Activated CD4-positive, alpha-beta memory T cell treated with anti-CD3 and anti-CD28 coated beads, Interleukin-2, amount 10 ng/mL, durations not matched to agents 7 days and 5 days (primary cell): ENCODE data around the gene NUP37. TPM values are rescaled to one million over a fixed set of nuclear protein-coding genes. Genes with fewer than 3 reads are reported as not detected.

Source experiments
- CTCF ChIA-PET: fragments of 350-600 bp; sonication (Branson Sonifier 250); formaldehyde crosslinking; loops from one replicate; lab custom pipeline; 2021; ENCODE audit warnings: antibody characterized with exemption, inconsistent platforms; lab: Charles Lee
- POLR2A ChIA-PET: fragments of 350-600 bp; sonication (Branson Sonifier 250); formaldehyde crosslinking; loops from one replicate; lab custom pipeline; 2021; ENCODE audit warnings: antibody characterized with exemption; lab: Charles Lee
- DNase-seq: peaks from one replicate; pipeline ENCODE4 v3.0.0-alpha.2; 2020
- H3K27ac Mint-ChIP-seq: one replicate; pipeline ENCODE4 v1.8.0; 2021; ENCODE audit warnings: mild to moderate bottlenecking, mixed read lengths
- H3K27me3 Mint-ChIP-seq: one replicate; pipeline ENCODE4 v1.8.0; 2021; ENCODE audit warnings: mixed read lengths
- H3K36me3 Mint-ChIP-seq: one replicate; pipeline ENCODE4 v1.8.0; 2021; ENCODE audit warnings: low read depth, mixed read lengths
- H3K4me1 Mint-ChIP-seq: one replicate; pipeline ENCODE4 v1.8.0; 2021; ENCODE audit warnings: mixed read lengths
- H3K4me3 Mint-ChIP-seq: one replicate; pipeline ENCODE4 v1.8.0; 2021; ENCODE audit warnings: mild to moderate bottlenecking, mixed read lengths
- H3K9me3 Mint-ChIP-seq: one replicate; pipeline ENCODE4 v1.8.0; 2021; ENCODE audit warnings: mixed read lengths
- total RNA-seq, 2 experiments: library from RNA; stranded (reverse); gene quantifications; one replicate each; pipeline ENCODE4 v1.2.3, GENCODE V29; 2021

Gene NUP37
- total RNA-seq, 2 experiments from 2014 or later = 59.9 to 65.9 TPM

DNA sequence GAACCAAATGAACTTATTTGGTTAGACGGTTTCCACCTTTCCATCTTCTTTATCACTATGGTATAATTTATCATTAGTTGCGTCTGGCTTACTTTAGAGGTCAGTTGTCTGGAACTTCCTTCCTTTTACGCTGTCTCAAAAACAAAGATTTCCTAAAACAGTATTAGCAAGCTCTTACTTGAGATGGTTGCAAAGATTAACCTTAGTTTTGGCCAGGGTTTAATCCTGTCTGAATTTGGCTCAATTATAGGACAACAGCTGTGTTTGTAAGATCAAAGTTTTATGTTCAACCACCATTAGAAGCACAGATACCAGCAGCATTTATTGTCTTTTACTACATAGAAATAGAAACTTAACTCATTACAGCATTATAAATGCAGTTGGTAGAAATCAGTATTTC lies 50.2 kb downstream of the NUP37 start:
- POLR2A ChIA-PET = interaction anchor here (0.8 to 1.5 kb wide), 2 partner anchors 11 to 49 kb away, joined by 3 read pairs; no protein-coding TSS in a partner anchor
- H3K27ac Mint-ChIP-seq = no peak overlapping the region
- H3K4me1 Mint-ChIP-seq = peaks cover 3% of the 10 kb centered on the region
- H3K4me3 Mint-ChIP-seq = no peak overlapping the region
- H3K9me3 Mint-ChIP-seq = no peaks in the 10 kb centered on the region
- CTCF ChIA-PET = interaction anchor here (1.0 to 1.5 kb wide), 2 partner anchors 30 to 48 kb away, joined by 3 to 4 read pairs; no protein-coding TSS in a partner anchor
- H3K27me3 Mint-ChIP-seq = no peaks in the 10 kb centered on the region
- H3K36me3 Mint-ChIP-seq = peaks cover 2% of the 10 kb centered on the region
- no peak for DNase-seq

DNA sequence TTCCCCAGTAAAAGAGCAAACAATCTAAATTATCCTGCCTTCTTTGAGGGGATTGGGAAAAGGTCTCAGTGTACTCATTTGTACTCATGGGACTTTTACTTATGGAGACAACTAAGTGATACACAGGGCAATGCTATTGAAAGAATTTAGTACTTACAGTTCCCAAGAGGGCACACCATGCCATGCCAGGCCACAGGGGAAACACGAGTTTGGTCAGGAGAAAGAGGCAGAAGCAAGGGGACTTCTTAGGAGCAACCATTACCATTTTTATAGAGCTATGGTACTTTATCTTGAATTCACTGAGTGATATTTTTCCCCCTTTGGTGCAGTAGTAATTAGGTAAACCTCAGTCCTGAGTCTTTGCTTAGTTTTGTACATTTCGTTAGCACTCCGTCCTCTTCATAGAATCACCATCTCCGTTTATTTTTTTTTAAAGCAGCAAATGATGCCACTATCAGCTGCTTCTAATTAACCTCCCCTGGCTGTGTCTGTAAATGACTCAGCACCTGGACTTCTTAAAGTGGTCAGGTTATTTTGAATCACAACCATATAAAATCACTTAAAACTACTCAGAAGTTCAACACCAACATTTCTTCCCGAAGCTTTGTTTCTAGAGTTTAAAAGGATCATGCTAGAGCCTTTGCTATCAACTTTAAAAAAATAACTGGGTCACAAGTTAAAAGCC lies 52.2 kb downstream of the NUP37 start:
- ChIA-PET POLR2A (no interaction called here), CTCF (no interaction called here)
- no peak overlapping the region for H3K27ac Mint-ChIP-seq
- no peaks in the 10 kb centered on the region for H3K36me3 Mint-ChIP-seq
- no peaks in the 10 kb centered on the region for H3K27me3 Mint-ChIP-seq
- no peak overlapping the region for H3K4me3 Mint-ChIP-seq
- H3K9me3 Mint-ChIP-seq = no peaks in the 10 kb centered on the region
- H3K4me1 Mint-ChIP-seq = peaks cover 12% of the 10 kb centered on the region
- no peak for DNase-seq

DNA sequence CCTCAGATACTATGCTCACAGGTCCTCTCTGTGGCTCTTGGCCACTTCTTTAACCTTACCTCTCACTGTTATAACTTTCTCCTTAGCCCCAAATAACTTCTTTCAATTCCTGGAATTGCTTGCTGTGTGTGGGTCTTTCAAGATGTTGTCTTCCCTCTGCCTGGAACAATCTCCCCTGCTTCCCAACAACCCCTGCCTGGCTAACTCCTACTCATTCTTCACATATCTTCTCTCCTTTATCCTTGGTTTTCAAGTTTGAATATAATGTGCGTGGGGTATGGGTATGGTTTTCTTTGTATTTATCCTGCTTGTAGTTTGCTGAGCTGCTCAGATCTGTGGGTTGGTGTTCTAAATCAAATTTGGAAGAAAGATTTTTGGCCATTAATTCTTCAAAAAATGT lies 55.4 kb downstream of the NUP37 start:
- ChIA-PET CTCF (no interaction called here), POLR2A (interaction anchor here (0.9 kb wide), 1 partner anchor 55 kb away, joined by 3 read pairs; the partner anchor contains the start of genes NUP37 and PARPBP)
- DNase-seq = no peak
- Mint-ChIP-seq H3K4me1 (peaks cover 35% of the 10 kb centered on the region), H3K27me3 (no peaks in the 10 kb centered on the region), H3K27ac (no peak overlapping the region), H3K36me3 (peaks cover 17% of the 10 kb centered on the region), H3K9me3 (no peaks in the 10 kb centered on the region), H3K4me3 (no peak overlapping the region)

DNA sequence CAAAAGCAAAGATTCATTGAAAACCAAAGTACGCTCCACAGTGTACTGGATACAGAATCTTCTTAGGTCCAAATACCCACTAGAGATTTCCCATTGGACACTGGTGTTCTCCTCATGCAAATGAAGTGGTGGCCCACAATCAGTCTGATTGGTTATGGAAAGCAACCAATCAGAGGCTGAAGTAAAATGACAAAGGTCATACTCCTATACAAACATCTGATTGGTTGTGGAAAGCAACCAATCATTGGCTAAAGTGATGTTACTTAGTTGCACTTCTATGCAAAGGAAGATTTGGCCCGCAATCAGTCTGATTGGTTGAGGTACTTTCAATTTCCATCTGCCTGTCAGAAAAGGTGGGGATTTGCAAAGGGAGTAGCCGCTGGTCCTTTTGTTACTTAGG lies 56.8 kb downstream of the NUP37 start:
- H3K27ac Mint-ChIP-seq = no peak overlapping the region
- no peak for DNase-seq
- POLR2A ChIA-PET = no interaction called here

DNA sequence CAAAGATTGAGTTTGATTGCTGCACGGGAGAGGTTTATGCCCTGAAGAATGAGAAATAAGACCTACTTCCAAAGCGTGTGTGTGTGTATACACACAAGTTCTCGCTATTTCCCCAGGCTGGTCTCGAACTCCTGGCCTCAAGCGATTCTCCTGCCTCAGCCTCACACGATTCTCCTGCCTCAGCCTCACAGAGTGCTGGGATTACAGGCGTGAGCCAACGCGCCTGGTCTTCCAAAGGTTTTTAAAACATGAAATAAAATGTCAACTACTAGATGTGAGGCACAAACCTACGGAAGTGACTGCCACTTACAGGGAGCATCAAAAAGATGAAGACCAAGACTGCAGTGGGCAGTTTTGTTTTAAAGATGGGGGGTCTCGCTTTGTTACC lies 57.5 kb downstream of the NUP37 start:
- Mint-ChIP-seq H3K4me1 (peaks cover 47% of the 10 kb centered on the region), H3K27ac (peak overlapping the region; percentile 89), H3K36me3 (peaks cover 34% of the 10 kb centered on the region), H3K4me3 (peak overlapping the region; percentile 82), H3K9me3 (no peaks in the 10 kb centered on the region), H3K27me3 (no peaks in the 10 kb centered on the region)
- ChIA-PET POLR2A (interaction anchor here (0.6 to 2.5 kb wide), 21 partner anchors 12 to 1868 kb away, joined by 3 to 48 read pairs (median 4); partner anchors contain the start of genes HSP90B1, NUP37 and PARPBP), CTCF (interaction anchor here (0.8 to 1.3 kb wide), 2 partner anchors 58 to 232 kb away, joined by 3 to 5 read pairs; partner anchors contain the start of gene GNPTAB)
- DNase-seq = no peak

More for the DNA sequence above, 56.8 kb downstream of the NUP37 start:
- Mint-ChIP-seq H3K27me3 (no peaks in the 10 kb centered on the region), H3K4me1 (peaks cover 44% of the 10 kb centered on the region), H3K9me3 (no peaks in the 10 kb centered on the region), H3K4me3 (no peak overlapping the region), H3K36me3 (peaks cover 27% of the 10 kb centered on the region)
- CTCF ChIA-PET = no interaction called here

DNA sequence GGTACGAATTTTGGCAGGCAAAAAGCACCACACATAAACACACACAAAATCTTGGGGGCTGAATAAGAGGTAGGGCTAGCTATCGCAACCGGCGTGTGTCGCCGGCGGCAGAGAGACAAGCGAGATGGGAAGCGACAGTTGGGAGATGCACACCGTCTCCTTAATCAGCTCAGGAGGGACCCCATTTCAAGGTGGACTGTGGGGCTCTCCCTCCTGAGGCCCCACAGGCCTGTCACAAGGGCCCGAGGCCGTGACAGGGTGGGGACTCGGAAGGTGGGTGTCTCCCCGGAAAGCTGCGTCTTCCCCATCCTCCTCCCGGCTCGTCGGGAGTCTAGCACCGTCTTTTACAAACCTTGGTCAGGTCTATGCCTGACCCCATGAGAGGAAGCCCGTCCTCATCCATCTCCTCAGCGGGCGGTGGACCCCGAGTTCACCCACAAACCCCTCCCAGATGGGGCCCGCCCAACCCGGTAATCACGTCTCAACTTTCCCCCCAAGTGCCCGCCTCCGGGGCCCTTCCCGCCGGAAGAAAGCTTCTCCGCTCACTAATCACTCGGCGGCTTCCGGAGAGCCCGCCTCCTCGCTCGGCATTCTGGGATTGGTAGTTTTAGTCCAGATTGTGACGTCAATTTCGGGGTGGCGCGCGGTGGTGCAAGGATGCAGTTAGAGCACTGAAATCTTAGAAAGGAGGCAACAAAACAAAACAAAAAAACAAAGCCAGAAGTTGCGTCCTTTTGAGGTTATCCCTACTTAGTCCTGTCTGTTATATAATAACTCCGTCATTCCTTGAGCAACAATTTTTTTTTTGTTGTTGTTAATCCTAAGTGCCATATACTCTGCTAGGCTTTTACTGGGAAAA lies 58.1 kb downstream of the NUP37 start, which contains the start of gene WASHC3:
Gene WASHC3 (minus strand): TSS at position 432 of the 859 bp plus-strand sequence. CDS start 29 bp downstream, at position 403.
- no peaks in the 10 kb centered on the region for H3K9me3 Mint-ChIP-seq
- no peaks in the 10 kb centered on the region for H3K27me3 Mint-ChIP-seq
- H3K4me1 Mint-ChIP-seq = peaks cover 49% of the 10 kb centered on the region
- H3K4me3 Mint-ChIP-seq = peak within 1 kb of the TSS; percentile 82
- ChIA-PET POLR2A (interaction anchor here (0.6 to 2.5 kb wide), 30 partner anchors 10 to 1868 kb away, joined by 3 to 48 read pairs (median 4); partner anchors contain the start of genes HSP90B1, NUP37 and PARPBP), CTCF (interaction anchor here (0.8 to 1.3 kb wide), 2 partner anchors 59 to 231 kb away, joined by 3 to 5 read pairs; partner anchors contain the start of gene GNPTAB)
- DNase-seq = peak; percentile 97
- peak within 1 kb of the TSS; percentile 89 for H3K27ac Mint-ChIP-seq
- peaks cover 40% of the 10 kb centered on the region for H3K36me3 Mint-ChIP-seq

DNA sequence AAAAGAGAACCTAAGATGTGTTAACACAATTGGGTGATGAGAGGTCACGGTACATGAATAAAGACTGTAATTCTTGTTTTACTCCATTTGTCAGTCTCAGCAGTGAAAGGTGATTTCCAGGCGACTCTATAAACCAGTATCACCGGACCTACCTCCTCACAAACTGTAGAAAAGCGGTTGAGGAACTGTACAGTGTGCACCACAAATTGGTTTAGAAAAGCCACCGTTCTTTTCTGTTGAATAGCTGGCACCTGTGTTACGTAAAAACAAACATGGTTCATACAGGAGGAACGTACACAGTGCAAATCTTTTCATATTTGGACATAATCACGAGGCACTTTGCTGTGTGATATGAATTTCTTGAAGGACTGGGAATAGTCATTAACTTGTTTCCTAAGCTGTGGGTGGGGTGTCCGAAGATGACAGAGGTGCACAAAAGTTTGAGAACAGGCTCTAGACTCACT lies 58.8 kb downstream of the NUP37 start:
- Mint-ChIP-seq H3K36me3 (peaks cover 46% of the 10 kb centered on the region), H3K9me3 (no peaks in the 10 kb centered on the region), H3K4me1 (peaks cover 54% of the 10 kb centered on the region), H3K27ac (peak overlapping the region; percentile 89), H3K4me3 (peak overlapping the region; percentile 82), H3K27me3 (no peaks in the 10 kb centered on the region)
- peak; percentile 54 for DNase-seq
- POLR2A ChIA-PET = interaction anchor here (0.8 to 2.5 kb wide), 20 partner anchors 10 to 1869 kb away, joined by 3 to 48 read pairs (median 4); partner anchors contain the start of genes HSP90B1, NUP37 and PARPBP
- CTCF ChIA-PET = interaction anchor here (1.3 kb wide), 1 partner anchor 60 kb away, joined by 5 read pairs; no protein-coding TSS in a partner anchor

DNA sequence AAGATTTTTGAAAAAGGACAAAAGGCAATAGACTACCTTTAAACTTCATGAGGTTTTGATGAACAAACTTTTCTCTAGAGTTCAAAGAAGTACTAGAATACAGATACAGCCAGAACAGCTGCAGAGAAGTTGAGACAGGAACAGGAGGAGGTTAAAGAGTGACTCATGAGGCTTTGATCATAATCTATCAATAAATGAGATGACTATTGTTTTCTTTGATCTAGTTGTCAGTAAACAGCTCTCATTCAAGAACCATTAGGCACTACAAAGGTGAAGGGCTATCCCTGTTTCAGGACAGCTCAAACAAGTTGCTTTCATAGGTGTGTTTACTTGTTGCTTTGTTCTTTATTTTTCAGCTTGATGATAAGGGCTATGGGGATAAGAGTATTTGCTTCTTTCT lies 60.6 kb downstream of the NUP37 start:
- Mint-ChIP-seq H3K4me3 (peak overlapping the region; percentile 3), H3K36me3 (peaks cover 60% of the 10 kb centered on the region), H3K4me1 (peaks cover 61% of the 10 kb centered on the region), H3K27me3 (no peaks in the 10 kb centered on the region), H3K9me3 (no peaks in the 10 kb centered on the region), H3K27ac (peak overlapping the region; percentile 70)
- ChIA-PET POLR2A (interaction anchor here (0.5 to 1.4 kb wide), 3 partner anchors 9 to 1837 kb away, joined by 4 to 12 read pairs (median 5); partner anchors contain the start of genes NUP37 and PARPBP), CTCF (interaction anchor here (1.0 kb wide), 1 partner anchor 61 kb away, joined by 4 read pairs; the partner anchor contains the start of genes NUP37 and PARPBP)
- no peak for DNase-seq

DNA sequence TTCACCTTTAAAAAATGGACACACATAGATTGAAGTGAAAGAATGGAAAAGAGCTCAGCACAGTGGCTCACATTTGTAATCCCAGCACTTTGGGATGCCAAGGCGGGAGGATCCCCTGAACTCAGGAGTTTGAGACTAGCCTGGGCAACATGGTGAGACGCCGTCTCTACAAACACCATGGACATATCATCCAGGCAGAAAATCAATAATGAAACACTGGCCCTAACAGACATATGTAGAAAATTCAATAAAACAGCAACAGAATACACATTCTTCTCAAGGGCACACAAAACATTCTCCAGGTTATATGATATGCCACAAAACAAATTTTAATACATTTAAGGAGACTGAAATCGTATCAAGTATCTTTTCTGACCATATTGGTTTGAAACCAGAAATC lies 65.6 kb downstream of the NUP37 start:
- Mint-ChIP-seq H3K27me3 (no peaks in the 10 kb centered on the region), H3K9me3 (no peaks in the 10 kb centered on the region), H3K4me3 (no peak overlapping the region), H3K36me3 (peaks cover 67% of the 10 kb centered on the region), H3K4me1 (peaks cover 40% of the 10 kb centered on the region), H3K27ac (no peak overlapping the region)
- ChIA-PET CTCF (no interaction called here), POLR2A (interaction anchor here (1.2 kb wide), 1 partner anchor 65 kb away, joined by 3 read pairs; the partner anchor contains the start of genes NUP37 and PARPBP)
- DNase-seq = no peak

DNA sequence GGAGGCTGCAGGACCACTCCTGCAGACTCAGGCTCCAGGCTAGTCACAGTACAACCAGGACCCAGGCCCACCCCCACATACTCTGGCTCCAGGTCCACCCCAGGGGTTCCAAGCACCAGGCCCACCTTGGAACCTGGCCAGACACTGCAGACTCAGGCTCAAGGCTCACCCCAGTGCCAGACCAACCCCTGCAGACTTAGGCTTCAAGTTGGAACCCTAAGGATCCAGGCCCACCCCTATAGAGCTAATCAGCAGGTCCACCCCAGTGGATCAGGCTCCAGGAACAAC lies 66.9 kb downstream of the NUP37 start:
- Mint-ChIP-seq H3K4me3 (no peak overlapping the region), H3K36me3 (peaks cover 64% of the 10 kb centered on the region), H3K27me3 (no peaks in the 10 kb centered on the region), H3K9me3 (no peaks in the 10 kb centered on the region), H3K4me1 (peaks cover 29% of the 10 kb centered on the region), H3K27ac (no peak overlapping the region)
- ChIA-PET POLR2A (no interaction called here), CTCF (no interaction called here)
- DNase-seq = no peak

DNA sequence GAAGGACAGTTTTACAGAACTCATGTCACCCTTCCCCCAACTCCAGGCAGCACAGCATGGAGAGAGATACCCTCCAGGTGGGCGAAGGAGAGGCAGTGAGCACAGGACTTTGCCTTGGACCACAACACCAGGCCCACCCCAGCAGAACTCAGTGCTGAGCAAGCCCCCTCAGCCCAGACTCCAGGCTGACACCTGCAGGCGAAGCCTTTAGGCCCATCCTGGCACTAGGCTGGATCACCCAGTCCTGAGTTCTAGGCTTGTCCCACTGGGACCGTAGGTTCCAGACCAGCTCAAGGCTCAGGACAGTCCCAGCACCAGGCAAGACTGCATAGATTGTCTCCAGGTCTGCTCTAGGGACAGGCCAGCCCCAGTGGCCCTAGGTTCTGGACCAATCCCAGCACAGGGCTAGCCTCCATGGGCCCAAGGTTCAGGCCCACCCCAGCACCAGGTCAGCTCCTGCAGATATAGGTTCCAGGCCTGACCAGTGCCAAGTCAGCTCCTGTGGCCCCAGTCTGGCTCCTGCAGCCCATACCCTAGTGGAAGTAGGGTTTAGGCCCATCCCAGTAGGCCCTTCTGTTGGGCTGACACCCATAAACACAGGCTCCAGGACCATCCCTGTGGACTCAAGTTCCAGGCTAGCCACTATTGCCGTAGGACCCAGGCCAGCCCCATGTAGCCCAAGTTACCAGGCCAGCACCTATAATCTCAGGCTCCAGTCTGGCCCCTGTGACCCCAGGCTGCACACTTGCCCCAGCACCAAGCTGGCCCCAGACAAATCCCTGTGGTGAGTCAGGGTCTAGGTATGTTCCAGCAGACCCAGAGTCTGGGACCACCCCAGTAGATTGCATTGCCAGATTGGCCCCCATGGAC lies 67.5 kb downstream of the NUP37 start:
- H3K9me3 Mint-ChIP-seq = no peaks in the 10 kb centered on the region
- peaks cover 26% of the 10 kb centered on the region for H3K4me1 Mint-ChIP-seq
- H3K27me3 Mint-ChIP-seq = no peaks in the 10 kb centered on the region
- ChIA-PET POLR2A (interaction anchor here (1.0 kb wide), 1 partner anchor 9 kb away, joined by 3 read pairs; no protein-coding TSS in a partner anchor), CTCF (no interaction called here)
- peaks cover 61% of the 10 kb centered on the region for H3K36me3 Mint-ChIP-seq
- no peak overlapping the region for H3K27ac Mint-ChIP-seq
- no peak for DNase-seq
- H3K4me3 Mint-ChIP-seq = no peak overlapping the region
